PFSK-1 (cell line): ENCODE measurements around the gene HCN1.

ENCODE experiments used
- FOXP2 ChIP-seq: optimal IDR thresholded peaks from 2 replicates; pipeline ENCODE3; 2011; ENCODE audit warnings: borderline replicate concordance, control low read depth, inconsistent platforms; ENCODE audit not compliant: insufficient read depth; ENCODE audit errors: extremely low read length, extremely low read depth
- POLR2AphosphoS5 ChIP-seq: IDR thresholded peaks from 2 replicates; pipeline ENCODE4 v1.6.1; 2012; ENCODE audit warnings: low read depth, mild to moderate bottlenecking, control low read depth, low read length, moderate library complexity
- REST ChIP-seq, 2 experiments: IDR thresholded peaks; 2 replicates each; pipeline versions ENCODE4 v1.6.1 to v1.8.0; 2011 to 2012; ENCODE audit warnings: low read depth in 2 of 2, low read length in 2 of 2, control low read depth in 1 of 2, inconsistent platforms in 1 of 2, mild to moderate bottlenecking in 1 of 2, moderate library complexity in 1 of 2; ENCODE audit not compliant: insufficient read depth in 1 of 2
- SIN3A ChIP-seq: IDR thresholded peaks from 2 replicates; pipeline ENCODE4 v1.6.1; 2012; ENCODE audit warnings: mild to moderate bottlenecking, low read length, moderate library complexity, borderline replicate concordance; ENCODE audit not compliant: insufficient read depth
- TAF1 ChIP-seq: IDR thresholded peaks from 2 replicates; pipeline ENCODE4 v1.6.1; 2012; ENCODE audit warnings: low read length, control low read depth, borderline replicate concordance; ENCODE audit not compliant: insufficient read depth

HCN1 gene

GRCh38 chr5:45372629-45373028 is 323.6 kb downstream of the HCN1 start:
- TF ChIP-seq POLR2AphosphoS5, result no peak

- no peak for TF ChIP-seq REST (IDR thresholded peaks at IDR 0.05; ENCODE audit: insufficient read depth in 1 of 2, low read depth in 2 of 2, low read length in 2 of 2)
- no peak for TF ChIP-seq POLR2AphosphoS5
- TF ChIP-seq TAF1, result no peak
- TF ChIP-seq FOXP2, result no peak
- no peak for TF ChIP-seq SIN3A
Observed at GRCh38 chr5:45355189-45355992, 340.8 kb downstream of the HCN1 start.

GRCh38 chr5:45336464-45336863 is 359.7 kb downstream of the HCN1 start:
- no peak for TF ChIP-seq REST (IDR thresholded peaks at IDR 0.05; ENCODE audit: insufficient read depth in 1 of 2, low read depth in 2 of 2, low read length in 2 of 2)
- TF ChIP-seq SIN3A, result no peak
- TF ChIP-seq FOXP2, result no peak
- TF ChIP-seq POLR2AphosphoS5, result no peak
- TF ChIP-seq TAF1, result no peak

GRCh38 chr5:45335978-45336377 is 360.2 kb downstream of the HCN1 start:
- TF ChIP-seq REST (IDR thresholded peaks at IDR 0.05; ENCODE audit: insufficient read depth in 1 of 2, low read depth in 2 of 2, low read length in 2 of 2) (no peak), POLR2AphosphoS5 (no peak), FOXP2 (no peak), TAF1 (no peak), SIN3A (no peak)

- no peak for TF ChIP-seq FOXP2
- no peak for TF ChIP-seq SIN3A
- TF ChIP-seq POLR2AphosphoS5, result no peak
- no peak for TF ChIP-seq TAF1
- TF ChIP-seq REST (IDR thresholded peaks at IDR 0.05; ENCODE audit: insufficient read depth in 1 of 2, low read depth in 2 of 2, low read length in 2 of 2), result no peak
Observed at GRCh38 chr5:45335346-45335745, 360.8 kb downstream of the HCN1 start.
